ENCODE results near the gene CAMK1D.
A peak's percentile ranks its signal among the peaks of the same experiment; 100 is the strongest.

CAMK1D gene

DNA sequence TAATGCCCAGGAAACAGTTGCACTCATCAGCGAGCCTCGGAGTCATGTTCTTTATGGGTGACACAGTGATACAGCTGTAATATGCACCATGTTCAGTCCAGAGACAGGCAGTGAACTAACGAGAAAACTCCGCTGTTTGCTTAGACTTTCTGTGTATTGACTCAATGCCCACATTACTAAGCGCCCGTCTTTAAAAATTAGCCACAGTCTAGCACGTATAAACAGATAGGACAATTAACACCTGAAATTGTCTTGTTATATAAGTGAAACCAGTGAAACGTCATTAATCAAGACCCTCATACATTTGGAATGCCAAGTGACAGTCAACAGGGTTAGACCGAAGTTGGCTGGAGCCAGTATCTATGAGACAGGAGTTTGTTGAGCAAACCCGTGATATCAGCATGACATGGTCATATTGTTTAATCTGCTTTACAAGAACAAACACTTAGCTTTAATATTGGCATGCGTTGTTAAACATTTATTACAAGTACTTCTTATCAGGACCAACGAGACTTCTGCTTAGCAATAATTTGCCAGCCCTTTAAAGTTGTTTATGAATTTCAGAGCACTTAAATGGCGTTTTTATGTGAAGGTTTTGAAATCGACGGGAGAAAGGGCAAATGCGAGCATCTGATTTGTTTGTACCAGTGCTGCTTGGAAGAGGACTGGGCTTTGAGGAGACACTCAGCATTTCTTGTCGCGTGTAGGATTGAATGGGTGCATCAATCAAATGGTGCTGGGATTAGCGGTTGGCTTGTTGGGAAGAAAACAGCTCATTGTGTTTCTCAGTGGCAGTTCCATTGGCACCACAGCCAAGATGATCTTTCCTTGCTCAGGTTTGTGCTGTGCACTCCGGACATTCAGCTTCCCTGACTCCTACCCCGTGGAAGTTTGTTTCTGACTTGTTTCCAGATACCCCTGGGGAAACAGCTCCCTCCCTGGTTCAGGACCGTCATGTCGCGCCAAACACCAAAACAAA, 56.3 kb downstream of the CAMK1D start:
- peak in 2 of 3 experiments; percentile 47 to 79 for DNase-seq

- DNase-seq: no peak
Observed at GRCh38 chr10:12406764-12407400, 57.5 kb downstream of the CAMK1D start.

- no peak for DNase-seq
Observed at GRCh38 chr10:12408472-12408871, 59.1 kb downstream of the CAMK1D start.

GRCh38 chr10:12409161-12409560, 59.8 kb downstream of the CAMK1D start:
- DNase-seq: no peak

GRCh38 chr10:12409613-12410012, 60.3 kb downstream of the CAMK1D start:
- DNase-seq: no peak

- no peak for DNase-seq
Observed at GRCh38 chr10:12412666-12413368, 63.5 kb downstream of the CAMK1D start.

DNA sequence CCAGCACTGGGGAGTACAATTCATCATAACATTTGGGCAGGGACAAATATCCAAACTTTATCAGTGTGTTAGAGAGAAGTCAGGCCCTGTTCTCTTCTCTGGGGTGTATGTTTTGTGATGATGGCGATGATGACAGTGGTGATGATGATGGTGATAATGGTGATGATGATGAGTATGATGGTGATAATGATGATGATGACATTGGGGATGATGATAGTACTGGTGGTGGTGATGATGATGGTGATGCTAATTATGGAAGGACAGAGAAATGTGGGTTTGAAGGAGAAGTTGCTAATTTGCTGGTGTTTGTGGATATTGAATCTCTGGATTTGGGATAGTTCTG, 64.0 kb downstream of the CAMK1D start:
- no peak for DNase-seq

DNA sequence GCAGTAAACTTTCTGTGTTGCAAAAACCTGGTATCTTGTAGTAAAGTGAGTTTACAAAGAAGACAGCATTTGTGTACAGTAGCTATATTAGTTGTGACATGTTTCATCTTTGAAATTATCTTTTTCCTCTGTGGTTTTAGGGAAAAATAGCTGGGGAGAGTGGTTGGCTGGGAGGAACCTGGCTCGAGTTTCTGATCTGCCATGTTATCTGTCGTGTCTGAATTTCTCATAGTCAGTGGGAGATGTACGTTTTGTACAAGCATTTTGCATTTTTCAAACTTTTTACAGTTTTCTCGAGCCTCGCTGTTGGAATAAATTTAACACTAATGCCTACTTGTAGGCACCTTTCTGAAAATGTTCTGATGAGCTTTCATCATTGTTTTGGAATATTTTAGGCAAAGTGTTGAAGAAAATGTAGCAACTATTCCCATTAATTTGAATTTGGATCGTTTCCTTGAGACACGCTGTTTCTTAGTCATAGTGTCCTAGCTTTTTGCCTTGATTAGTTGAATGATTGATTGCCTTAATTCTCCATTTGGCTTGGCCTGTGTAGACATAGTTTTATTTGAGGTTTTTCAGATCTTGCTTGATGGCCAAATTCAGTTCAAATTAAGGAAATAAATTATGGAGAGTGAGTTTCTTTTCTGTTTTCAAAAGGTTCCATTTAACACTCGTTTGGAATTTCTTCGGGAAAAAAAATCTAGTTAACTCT, 65.1 kb downstream of the CAMK1D start:
- no peak for DNase-seq

- no peak for DNase-seq
Observed at GRCh38 chr10:12416344-12417050, 67.2 kb downstream of the CAMK1D start.

GRCh38 chr10:12417331-12417730, 68.0 kb downstream of the CAMK1D start:
- no peak for DNase-seq

DNA sequence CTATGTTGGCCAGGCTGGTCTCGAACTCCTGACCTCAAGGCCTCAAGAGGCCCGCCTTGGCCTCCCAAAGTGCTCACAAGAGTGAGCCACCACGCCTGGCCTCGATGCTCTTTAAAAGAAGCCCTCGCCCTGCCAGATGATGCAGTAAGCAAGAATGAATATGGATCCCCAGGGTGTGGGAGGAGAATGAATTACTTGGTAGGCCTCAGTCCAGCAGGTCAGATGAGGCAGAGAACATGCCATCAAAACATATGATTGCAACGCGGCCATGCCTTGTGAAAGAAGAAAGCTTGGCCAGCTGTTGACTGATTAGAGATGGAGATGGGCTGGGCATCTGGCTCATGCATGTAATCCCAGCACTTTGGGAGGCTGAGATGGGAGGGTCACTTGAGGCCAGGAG, 68.7 kb downstream of the CAMK1D start:
- no peak for DNase-seq

DNA sequence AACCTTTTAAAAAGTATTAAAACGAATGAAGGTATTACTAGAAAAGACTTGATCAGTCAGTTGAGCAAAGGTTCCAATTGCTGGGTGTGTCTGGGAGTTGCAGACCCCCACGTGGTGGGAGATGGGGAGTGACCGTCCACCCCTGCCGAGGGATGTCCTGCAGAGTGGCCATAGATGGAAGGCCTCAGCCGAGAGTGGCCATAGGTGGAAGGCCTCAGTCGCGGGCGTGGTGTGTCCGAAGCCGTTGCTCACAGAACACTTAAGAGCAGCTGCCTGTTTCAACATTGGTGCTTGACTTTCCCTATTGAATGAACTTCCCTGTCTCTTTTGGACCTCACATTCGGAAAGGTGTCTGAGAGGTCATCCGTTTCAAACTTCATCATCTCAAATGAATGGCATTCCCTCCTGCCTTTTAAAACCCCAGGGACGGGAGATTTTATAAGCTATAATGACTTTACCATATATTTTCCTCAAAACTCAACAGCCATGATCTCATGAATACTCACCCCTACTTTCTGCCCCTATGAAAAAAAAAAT, 69.4 kb downstream of the CAMK1D start:
- no peak for DNase-seq

GRCh38 chr10:12419262-12419847, 70.0 kb downstream of the CAMK1D start:
- no peak for DNase-seq

GRCh38 chr10:12420530-12421120, 71.3 kb downstream of the CAMK1D start:
- peak in 1 of 3 experiments; percentile 1 for DNase-seq

GRCh38 chr10:12422189-12422588, 72.8 kb downstream of the CAMK1D start:
- peak in 2 of 3 experiments; percentile 48 to 79 for DNase-seq

DNA sequence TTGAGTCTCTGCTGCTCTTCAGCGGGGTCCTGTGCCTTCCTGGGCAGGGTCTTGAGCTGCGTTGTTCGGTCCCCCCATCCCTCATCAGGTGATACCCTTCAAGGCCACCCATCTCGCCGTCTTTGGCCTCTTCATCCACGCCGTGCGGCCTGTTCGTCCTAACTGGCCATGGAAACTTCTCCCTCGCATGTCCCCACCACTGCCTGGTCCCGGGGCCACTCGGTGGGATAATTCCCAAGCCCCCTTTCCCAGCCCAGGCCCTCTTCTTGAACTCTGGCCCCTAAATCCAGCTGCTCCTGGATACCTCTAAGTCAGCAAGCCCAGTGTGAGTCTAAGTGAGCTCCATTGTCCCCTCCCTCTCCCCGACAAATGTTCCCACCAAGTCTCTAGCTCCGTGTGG, 74.5 kb downstream of the CAMK1D start:
- DNase-seq: no peak

DNA sequence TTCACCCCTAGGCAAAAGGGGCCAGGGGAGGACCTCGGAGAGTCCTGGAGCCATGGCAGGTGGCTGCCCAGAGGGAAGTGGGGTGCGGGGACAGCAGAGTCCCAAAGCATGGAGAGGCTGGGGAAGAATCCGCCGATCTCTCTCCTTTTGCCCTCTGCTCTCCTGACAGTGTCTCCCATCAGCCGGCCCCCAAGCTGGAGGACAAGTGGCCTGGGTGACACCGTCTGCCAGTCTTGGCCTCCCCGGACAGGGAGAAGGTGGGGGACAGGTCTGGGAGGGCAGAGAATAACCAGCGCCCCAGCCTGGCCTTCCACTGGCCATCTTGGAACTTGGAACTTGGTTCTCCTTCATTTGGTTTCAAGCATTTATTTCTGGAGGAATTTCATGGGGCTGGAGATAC, 77.9 kb downstream of the CAMK1D start:
- DNase-seq: no peak

- DNase-seq: no peak
Observed at GRCh38 chr10:12428447-12429135, 79.2 kb downstream of the CAMK1D start.

- DNase-seq: no peak
Observed at GRCh38 chr10:12430406-12430982, 81.1 kb downstream of the CAMK1D start.

Measured in NCI-H1417 (cell line).